A549 (cell line): ENCODE data around the gene PDE4C.

Experiments
- BHLHE40 ChIP-seq: IDR thresholded peaks from 2 replicates; pipeline ENCODE4 v1.6.1; 2012; ENCODE audit warnings: low read depth, low read length, inconsistent platforms
- POLR2A ChIP-seq: IDR thresholded peaks from 2 replicates; pipeline ENCODE4 v1.6.1; 2012; ENCODE audit warnings: mild to moderate bottlenecking, low read length

GRCh38 chr19:18205200-18205892 is 20.9 kb downstream of the PDE4C start:
- TF ChIP-seq BHLHE40 (no peak), POLR2A (no peak)
